ENCODE measurements around the gene THNSL1.

The THNSL1 gene

GRCh38 chr10:25061711-25062449 is 45.5 kb downstream of the THNSL1 start:
- no peak for DNase-seq

GRCh38 chr10:25063157-25063556 is 46.7 kb downstream of the THNSL1 start:
- DNase-seq, result no peak

GRCh38 chr10:25063644-25064043 is 47.2 kb downstream of the THNSL1 start:
- DNase-seq, result no peak

- no peak for DNase-seq
Observed at GRCh38 chr10:25064401-25064800, 48.0 kb downstream of the THNSL1 start.

- DNase-seq, result no peak
Observed at GRCh38 chr10:25065761-25066476, 49.5 kb downstream of the THNSL1 start.

- DNase-seq, result no peak
Observed at GRCh38 chr10:25068152-25069058, 52.0 kb downstream of the THNSL1 start.

GRCh38 chr10:25071227-25071626 is 54.8 kb downstream of the THNSL1 start:
- DNase-seq, result no peak

- no peak for DNase-seq
Observed at GRCh38 chr10:25072786-25073185, 56.4 kb downstream of the THNSL1 start.

- no peak for DNase-seq
Observed at GRCh38 chr10:25075825-25076224, 59.4 kb downstream of the THNSL1 start.
